Amygdala (tissue), 56 donors: ENCODE results near the gene SERPING1.
A peak's percentile ranks its signal among the peaks of the same experiment; 100 is the strongest.

Experiments used
- DNase-seq, 56 donors: peaks; one replicate each; lab custom pipeline; 2025; lab: John Stamatoyannopoulos, UW

Gene SERPING1

GRCh38 chr11:57596266-57596885 is 1.1 kb upstream of the SERPING1 start:
- no peak for DNase-seq

DNA sequence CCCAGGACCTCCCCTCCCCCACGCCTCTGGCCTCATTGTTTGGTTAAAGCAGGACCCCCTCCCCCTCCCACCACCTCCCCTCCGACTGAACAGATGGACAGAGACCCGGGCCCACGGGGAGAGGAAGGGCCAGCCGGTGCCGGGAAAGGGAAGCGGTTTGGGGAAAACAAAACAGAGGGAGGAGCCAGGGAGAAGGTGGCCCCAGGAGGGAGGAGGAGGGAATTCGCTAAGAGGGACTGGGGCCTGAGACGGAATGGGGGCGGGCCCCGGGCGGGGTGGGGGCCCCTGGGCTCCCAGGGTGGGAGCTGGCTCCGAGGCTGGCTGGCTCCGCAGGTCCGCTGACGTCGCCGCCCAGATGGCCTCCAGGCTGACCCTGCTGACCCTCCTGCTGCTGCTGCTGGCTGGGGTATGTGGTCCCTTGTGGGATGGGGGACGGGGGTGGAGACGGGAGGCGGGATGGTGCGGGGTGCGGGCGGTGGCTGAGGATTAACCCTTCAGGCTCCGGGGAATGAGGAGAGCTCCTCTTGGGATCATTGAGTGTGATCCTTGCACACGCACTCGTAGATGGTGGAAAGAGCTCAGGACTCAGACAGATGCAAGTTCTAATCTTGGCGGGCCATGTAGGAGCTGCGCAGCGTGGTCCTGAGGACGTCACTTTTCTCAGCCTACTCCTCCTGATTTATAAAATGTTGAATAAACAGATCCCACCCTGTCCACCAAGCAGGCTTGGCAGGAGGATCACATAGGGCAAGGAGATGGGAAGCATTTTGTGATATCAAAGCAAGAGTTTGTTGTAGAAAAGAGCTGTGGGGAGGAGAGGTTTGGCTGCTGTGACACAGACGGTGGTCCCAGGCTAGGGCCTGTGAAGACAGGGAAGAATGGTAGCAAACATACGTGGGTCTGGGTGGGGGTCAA is 688 bp downstream of the SERPING1 start:
- DNase-seq, result peak in 47 of 56 donors; percentile 3 to 90 (median 34)

DNA sequence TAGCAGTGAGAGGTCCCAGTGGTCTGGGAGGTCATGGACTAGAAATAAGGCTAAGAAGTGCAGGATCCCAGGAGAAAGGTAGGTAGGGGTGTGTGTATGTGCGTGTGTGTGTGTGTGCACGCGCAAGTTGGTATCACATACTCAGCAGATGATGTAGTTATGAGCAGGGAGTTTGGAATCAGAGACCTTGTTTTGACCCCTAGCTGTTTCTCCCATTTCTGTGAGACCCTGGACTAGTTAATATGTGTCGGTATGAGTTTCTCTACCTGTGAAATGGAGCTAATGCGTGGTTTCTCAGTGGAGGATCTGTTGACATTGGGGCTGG is 1.3 kb downstream of the SERPING1 start:
- no peak for DNase-seq

DNA sequence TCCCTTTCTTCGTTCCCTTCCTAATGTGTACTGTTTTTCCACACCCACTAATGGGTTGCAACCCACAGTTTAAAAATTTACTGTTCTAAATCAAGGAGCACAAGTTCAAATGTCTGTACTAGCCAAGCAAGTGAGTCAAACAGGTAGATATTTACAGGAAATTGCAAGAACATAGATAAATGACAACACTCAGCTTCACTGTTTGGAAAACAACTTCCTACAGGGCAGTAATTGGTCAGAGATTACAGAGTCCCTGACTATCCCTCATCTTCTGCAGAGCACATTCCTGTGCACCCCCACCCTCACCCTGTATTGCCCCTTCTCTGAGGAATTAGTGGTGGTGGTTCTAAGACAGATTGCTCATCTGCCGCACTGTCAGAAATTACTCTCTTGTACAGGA is 1.9 kb downstream of the SERPING1 start:
- DNase-seq, result no peak

GRCh38 chr11:57601297-57601696 is 3.8 kb downstream of the SERPING1 start:
- no peak for DNase-seq

- DNase-seq, result no peak
Measured at GRCh38 chr11:57604296-57605027, 7.0 kb downstream of the SERPING1 start.

DNA sequence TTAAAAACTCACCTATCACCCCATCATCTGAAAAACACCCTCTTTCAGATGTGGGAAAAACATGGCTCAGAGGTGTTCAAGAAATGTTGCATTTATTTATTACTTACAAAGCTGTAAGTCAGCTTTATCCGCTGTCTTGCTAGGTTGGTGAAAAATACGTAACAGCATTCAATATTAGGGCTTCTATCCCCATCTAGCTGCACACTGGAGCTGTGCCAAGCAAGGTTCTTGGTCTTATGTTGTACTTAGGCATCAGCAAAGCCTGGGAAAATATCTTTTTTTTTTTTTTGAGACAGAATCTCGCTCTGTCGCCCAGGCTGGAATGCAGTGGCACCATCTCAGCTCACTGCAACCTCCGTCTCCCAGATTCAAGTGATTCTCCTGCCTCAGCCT is 7.5 kb downstream of the SERPING1 start:
- DNase-seq, result no peak

GRCh38 chr11:57610170-57610569 is 12.7 kb downstream of the SERPING1 start:
- no peak for DNase-seq

DNA sequence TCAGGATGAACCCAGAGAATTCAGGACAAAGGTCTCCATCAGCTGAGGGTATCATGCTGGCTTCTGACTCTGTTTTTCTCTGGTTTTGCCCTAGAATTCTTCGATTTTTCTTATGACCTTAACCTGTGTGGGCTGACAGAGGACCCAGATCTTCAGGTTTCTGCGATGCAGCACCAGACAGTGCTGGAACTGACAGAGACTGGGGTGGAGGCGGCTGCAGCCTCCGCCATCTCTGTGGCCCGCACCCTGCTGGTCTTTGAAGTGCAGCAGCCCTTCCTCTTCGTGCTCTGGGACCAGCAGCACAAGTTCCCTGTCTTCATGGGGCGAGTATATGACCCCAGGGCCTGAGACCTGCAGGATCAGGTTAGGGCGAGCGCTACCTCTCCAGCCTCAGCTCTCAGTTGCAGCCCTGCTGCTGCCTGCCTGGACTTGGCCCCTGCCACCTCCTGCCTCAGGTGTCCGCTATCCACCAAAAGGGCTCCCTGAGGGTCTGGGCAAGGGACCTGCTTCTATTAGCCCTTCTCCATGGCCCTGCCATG is 16.8 kb downstream of the SERPING1 start:
- no peak for DNase-seq

DNA sequence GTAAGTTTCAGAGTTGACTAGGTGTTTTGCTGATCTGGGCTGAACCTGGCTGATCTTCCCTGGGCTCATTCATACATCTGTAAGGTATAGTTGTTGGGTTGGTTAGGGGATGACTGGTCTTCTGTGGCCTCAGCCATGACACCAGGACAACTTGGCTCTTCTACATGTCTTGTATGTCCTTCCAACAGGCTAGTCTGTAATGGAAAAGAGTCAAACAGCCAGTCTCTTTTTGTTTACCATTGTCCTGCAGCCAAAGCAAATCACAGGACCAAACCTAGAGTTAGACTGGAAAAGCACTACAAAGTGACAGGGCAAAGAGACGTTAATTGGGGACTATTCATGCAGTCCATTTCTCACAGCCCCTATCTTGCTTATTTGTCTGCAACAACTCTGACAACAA is 17.8 kb downstream of the SERPING1 start:
- DNase-seq, result no peak

- DNase-seq, result no peak
Measured at GRCh38 chr11:57616595-57616994, 19.1 kb downstream of the SERPING1 start.

- no peak for DNase-seq
Measured at GRCh38 chr11:57618438-57618837, 21.0 kb downstream of the SERPING1 start.

GRCh38 chr11:57619331-57619730 is 21.8 kb downstream of the SERPING1 start:
- DNase-seq, result no peak

- no peak for DNase-seq
Measured at GRCh38 chr11:57620467-57620866, 23.0 kb downstream of the SERPING1 start.

DNA sequence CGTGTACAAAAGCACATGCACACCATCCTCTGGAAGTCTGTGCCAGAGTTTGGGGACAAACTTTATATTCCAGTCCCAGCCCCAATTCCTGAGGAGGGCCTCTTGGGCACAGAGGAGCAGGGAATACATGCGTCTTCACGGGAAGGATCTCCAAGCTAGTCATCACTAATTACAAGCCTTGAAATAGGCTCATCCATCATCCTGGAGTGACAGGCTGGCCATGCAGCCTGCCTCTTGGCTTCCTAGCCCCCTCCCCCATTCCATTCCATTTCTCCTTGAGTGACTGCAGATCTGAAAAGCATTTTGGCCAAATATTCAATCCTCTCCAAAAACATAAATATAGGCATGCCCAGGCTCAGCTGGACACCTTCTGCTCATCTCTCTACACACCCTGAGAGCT is 24.8 kb downstream of the SERPING1 start:
- DNase-seq, result no peak

- DNase-seq, result no peak
Measured at GRCh38 chr11:57624864-57625263, 27.4 kb downstream of the SERPING1 start.

GRCh38 chr11:57626895-57627294 is 29.4 kb downstream of the SERPING1 start:
- DNase-seq, result no peak

GRCh38 chr11:57630171-57630570 is 32.7 kb downstream of the SERPING1 start:
- no peak for DNase-seq

DNA sequence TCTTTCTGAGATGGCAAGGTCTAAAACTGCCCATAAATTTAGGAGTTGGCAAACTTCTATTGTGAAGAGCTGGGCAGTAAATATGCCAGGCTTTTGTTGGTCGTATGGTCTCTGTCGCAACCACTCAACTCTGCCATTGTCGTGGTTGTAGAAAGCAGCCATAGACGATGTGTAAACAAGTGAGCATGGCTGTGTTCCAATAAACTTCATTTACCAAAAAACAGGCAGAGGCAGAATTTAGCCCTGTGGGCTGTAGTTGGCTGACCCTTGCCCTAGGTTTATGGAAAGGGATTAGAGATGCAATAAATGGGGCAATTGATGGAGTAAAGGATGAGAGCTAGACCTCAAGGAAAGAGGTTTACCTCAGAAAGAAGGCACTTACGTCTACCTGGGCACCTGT is 34.6 kb downstream of the SERPING1 start:
- DNase-seq, result no peak

- DNase-seq, result no peak
Measured at GRCh38 chr11:57633394-57634070, 36.0 kb downstream of the SERPING1 start.

DNA sequence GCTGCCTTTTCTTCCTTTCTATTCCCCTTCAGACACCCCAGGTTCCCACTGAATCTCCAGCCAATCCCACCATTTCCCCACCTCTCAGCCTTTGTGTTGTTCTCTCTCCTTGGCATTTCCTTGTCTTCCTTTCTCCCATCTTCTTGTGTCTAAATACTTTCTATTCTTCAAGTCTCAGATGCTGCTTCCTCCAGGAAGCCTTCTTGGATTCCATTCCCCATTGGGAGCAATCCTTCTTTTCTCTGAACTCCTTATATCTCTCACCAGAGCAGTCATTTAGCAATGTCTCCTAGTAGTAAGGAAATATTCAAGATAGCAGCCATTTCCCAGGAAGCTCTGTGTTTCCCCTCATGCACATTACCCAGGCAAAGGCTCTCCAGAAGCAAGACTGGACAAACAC is 36.8 kb downstream of the SERPING1 start:
- no peak for DNase-seq
